NCI-H2196 (cell line): Measurements from ENCODE around the gene MYL11.
"Not testable (repeated sequence)": the region's sequence is repeated elsewhere in the genome, so short reads cannot be mapped to it uniquely, and the experiment has no call there.

Source experiments
- DNase-seq: peaks from one replicate; lab custom pipeline; 2025; ENCODE audit not compliant: unreplicated experiment; lab: John Stamatoyannopoulos, UW

The MYL11 gene

DNA sequence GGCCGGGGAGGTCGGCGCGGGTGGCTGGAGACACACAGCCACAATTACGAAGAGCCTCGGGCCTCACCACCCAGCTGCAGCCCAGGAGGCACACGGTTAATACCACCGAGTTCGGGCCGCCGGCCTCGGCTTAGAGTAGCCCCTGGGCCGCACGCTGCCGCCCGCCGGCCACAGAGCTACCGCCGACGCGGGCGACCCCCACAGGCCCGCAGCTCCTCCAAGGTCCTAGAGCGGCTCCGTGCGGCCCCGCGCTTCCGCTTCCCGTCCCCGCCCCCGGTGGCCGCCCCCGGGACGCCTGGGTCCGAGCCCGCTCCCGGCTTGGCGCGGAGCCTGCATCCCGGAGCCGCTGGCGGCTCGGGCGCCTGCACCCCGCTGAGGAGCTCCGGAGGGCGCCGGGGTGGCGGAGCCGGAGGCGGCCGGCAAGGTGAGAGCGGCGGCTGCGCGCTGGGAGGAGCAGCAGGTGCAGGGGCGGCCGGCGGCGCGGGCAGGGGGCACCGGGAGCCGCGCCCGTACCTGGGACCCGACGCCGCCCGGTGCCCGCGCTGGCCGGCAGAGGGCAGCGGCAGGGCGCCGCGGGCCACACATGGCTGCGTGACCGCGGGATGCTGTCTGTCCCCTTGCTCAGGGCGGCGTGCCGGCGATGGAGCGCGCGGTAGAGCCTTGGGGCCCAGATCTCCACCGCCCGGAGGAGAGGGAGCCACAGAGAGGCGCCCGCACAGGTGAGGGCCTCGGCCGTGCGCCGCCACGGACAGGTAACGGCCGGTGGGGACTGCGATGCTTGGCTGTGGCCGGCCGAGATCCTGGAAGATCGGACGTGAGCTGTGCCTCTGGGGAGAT lies 20.8 kb downstream of the MYL11 start, which contains the start of gene ZNF48:
TSS of gene ZNF48 (plus strand) at position 266 of the 837 bp plus-strand sequence. CDS start at position 641, 375 bp downstream.
- peak; percentile 90 for DNase-seq

DNA sequence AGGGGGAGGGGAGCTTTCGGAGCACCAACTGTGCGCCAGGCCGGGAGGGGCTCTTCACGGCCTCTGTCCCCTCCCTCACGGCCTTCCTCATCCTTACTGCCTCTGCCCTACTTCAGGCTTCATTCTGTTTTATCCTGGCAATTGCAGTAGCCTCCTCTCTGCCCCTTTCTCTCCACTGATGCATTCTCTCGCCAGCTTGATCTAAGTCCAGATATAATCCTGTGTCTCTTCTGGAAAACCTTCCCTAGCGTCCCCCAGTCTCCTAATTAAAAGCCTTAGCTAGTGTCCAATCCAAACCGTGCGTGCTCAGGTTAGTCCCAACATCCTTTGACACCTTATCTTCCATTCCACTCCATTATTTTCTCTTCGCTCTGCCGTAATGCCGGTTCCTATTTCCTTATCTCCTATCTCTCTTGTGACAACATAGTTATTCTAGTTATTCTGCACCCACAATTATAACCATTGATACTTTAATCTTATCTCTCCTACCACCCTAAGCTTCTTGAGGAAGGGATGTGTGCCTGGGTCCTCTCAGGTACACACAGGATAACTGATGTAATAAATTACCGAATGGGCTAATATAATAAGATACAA lies 21.5 kb downstream of the MYL11 start:
- no peak for DNase-seq

DNA sequence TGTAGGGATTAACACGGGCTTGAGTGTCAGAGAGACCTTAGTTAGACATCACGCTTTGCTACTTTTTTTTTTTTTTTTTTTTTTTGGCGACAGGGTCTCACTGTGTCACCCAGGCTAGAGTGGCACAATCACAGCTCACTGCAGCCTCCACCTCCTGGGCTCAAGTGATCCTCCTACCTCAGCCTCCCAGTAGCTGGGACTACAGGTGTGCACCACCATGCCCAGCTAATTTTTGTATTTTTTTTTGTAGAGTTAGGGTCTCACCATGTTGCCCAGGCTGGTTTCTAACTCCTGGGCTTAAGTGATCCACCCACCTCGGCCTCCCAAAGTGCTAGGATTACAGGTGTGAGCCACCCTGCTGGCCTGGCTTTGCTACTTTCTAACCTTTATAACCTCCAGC lies 22.0 kb downstream of the MYL11 start:
- DNase-seq, result not testable (repeated sequence)

DNA sequence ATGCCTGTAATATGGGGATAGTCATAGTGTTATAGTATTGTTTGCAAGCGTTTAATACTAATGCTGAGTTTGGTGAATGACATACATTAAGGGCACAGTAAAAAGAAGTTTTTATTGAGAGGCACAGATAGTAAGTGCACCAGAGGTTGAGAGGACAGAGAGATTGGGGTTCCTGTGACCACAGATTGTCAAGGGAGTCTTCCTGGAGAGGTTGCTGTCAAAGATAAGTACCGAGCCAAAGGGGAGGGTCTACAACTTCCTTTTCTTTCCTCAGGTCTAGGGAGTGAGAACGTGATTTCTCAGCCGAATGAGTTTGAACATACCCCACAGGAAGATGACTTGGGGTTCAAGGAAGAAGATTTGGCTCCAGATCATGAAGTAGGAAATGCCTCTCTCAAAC lies 22.5 kb downstream of the MYL11 start:
- no peak for DNase-seq

DNA sequence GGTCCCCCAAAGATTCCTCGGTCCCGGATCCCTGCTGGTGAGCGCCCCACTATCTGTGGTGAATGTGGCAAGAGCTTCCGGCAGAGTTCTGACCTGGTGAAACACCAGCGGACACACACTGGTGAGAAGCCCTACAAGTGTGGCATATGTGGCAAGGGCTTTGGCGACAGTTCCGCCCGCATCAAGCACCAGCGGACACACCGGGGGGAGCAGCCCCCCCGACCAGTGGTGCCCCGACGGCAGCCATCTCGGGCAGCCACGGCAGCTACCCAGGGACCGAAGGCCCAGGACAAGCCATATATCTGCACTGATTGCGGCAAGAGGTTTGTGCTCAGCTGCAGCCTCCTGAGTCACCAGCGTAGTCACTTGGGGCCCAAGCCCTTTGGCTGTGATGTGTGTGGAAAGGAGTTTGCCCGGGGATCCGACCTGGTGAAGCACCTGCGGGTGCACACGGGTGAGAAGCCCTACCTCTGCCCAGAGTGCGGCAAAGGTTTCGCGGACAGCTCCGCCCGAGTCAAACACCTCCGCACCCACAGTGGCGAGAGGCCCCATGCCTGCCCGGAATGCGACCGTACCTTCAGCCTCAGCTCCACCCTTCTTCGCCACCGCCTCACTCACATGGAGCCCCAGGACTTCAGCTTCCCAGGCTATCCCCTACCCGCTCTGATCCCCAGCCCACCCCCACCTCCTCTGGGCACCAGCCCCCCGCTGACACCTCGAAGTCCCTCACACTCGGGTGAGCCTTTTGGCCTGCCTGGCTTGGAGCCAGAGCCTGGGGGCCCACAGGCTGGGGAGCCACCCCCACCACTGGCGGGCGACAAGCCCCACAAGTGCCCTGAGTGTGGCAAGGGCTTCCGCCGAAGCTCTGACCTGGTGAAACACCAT lies 23.4 kb downstream of the MYL11 start:
- DNase-seq, result no peak

DNA sequence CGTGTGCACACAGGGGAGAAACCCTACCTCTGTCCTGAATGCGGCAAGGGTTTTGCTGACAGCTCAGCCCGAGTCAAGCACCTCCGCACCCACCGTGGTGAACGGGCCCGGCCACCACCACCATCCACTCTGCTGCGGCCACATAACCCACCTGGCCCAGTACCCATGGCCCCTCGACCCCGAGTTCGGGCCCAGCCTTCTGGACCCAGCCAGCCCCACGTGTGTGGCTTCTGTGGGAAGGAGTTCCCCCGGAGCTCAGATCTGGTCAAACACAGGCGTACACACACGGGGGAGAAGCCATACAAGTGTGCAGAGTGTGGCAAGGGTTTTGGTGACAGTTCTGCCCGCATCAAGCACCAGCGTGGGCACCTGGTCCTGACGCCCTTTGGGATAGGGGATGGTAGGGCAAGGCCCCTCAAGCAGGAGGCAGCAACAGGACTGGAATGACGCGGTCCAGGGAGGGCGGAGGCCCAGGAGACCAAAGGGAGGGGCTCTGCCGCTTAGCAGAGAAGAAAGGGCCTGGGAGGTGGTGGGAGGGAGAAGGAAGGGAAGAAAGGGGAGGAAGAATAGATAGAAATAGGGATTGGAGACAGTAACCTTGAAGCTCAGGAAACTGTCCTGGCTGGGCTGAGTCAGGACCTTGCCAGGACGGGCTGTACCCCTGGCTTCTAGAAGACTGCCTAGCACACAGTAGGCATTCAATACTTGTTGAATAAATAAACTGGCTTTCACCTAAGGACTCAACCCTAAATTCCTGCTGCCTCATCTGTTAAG lies 24.2 kb downstream of the MYL11 start:
- DNase-seq, result no peak

DNA sequence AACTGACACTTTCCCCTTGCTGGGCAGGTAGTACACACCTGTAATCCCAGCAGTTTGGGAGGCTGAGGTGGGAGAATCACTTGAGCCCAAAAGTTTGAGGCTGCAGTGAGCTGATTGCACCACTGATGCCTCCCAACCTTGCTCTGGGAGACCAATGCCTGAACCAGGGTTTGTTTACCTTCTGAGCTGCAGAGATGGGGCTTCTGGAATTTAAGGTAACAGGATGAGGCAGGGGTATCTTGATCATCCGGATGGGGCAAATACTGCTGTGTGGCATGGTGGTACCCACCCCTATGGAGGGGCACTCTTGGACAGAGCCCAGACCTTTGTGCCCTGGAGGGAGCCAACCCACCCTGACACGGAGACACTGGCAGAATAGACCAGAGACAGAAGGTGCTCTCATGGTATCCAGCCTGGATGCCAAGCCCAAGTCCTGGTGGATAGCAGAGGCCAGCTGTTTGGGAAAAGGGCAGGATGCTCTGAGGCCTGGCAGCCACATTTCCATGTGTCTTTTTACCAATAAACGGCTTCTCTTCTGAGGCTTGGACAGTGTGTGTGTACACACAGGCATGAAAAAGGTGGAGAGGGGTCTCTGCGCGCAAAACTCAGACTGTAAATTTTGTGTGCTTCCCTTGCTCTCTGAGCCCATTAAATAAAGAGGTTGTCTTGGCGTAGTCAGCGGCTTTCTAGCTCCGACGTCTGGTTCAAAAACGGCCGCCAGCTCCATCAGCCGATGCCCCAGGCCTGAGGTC lies 25.0 kb downstream of the MYL11 start:
- no peak for DNase-seq

DNA sequence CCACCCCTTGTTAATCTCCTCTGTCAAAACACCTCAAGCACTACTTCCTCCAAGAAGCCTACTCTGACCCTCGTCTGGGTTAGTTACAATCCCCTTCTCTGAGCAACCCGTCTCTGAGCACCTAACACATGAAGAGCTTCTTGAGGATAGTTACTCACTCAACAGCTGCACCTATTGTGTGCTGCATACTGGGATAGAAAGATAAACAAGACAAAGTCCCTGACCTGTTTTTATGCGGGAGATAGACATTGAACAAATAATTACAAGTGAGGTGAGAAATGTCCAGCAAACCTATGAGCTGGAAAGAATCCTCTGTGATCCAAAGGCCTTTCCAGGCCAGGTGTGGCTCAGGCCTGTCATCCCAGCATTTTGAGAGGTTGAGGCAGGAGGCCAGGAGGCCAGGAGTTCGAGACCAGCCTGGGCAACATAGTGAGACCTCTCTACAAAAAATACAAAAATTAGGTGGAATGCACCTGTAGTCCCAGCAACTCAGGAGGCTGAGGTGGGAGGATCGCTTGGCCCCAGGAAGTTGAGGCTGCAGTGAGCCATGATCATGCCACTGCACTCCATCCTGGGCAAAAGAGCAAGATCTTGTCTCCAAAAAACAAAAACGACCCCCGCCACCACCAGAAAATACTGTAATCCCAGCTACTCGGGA lies 27.3 kb downstream of the MYL11 start:
- DNase-seq, result no peak

DNA sequence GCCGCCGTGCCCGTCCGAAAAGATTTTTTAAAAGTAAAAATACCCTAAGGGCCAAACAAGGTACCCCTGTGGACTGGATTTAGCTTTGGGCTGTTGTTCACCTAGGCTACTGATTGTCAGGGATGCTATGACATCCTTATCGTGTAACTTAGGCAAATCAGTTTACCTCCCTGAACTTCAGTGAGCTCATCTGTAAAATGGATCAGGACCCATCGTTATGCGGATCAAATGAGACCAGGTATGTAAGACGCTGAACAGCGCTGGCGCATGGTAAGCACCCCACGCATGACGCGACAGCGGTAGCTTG lies 32.1 kb downstream of the MYL11 start:
- no peak for DNase-seq

DNA sequence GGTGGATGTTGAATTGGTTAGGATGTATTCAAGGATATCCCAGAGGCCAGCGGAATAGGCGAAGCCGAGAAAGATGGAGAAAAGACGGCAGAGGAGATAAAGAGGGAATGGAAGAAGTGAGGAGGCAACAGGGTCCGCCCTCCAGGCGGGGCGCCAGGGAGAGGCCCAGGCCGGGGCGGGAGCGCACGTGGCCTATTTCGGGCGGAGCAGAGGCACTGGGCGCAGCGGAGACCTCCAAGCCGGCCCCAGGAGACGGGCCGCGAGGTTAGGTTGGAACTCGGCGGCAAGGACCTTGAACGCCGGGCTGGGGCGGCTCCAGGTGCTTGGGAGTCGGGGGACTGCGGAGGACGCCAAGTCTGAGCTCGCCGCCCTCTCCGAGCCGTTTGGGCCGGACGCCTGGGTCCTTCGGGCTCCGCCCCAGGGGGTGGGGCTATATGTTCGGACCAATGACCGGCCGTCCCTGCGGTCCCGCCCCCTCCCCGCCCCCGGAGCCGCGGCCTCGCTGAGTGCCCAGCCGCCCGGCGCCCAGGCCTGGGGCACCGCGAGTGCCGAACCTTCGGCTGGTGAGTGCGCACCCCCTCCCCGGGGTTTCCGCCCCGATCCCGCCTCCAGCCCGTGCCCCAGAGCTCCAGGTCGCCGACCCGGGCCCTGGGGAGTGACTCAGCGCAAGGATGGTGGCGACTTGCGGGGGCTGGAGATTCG lies 32.7 kb downstream of the MYL11 start, which contains the start of gene ZNF771:
TSS of gene ZNF771 (plus strand) at position 505 of the 702 bp plus-strand sequence. CDS start 448 bp downstream, outside the sequence.
- peak; percentile 94 for DNase-seq

DNA sequence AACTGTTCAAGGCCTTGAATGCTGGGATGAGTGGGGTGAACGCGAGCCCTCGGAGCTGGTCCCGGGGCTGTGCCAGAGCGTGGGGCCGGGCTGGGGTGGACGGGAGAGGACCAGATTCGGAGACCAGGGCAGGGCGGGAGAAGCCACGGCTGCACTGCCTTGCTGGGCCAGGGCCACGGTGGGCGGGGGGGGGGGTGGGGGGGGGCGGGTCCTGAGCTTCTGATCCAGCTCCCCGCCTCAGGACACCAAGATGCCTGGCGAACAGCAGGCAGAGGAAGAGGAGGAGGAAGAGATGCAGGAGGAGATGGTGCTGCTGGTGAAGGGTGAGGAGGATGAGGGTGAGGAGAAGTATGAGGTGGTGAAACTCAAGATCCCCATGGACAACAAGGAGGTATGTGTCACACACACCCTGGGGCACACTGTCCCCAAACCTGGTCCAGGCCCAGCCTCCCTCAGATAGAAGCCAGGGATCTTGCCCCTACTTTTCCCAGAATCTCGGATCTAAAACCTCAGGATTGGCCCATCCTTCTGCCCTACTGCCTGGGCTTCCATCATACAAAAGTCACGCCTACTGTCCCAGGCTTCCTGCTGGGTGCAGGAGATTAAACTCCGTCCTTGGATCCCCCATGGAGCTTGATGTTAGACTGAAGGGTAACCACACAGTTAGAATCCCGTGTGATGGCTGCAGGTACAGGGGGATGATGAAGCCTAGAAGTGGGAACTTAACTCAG lies 33.4 kb downstream of the MYL11 start:
- no peak for DNase-seq

DNA sequence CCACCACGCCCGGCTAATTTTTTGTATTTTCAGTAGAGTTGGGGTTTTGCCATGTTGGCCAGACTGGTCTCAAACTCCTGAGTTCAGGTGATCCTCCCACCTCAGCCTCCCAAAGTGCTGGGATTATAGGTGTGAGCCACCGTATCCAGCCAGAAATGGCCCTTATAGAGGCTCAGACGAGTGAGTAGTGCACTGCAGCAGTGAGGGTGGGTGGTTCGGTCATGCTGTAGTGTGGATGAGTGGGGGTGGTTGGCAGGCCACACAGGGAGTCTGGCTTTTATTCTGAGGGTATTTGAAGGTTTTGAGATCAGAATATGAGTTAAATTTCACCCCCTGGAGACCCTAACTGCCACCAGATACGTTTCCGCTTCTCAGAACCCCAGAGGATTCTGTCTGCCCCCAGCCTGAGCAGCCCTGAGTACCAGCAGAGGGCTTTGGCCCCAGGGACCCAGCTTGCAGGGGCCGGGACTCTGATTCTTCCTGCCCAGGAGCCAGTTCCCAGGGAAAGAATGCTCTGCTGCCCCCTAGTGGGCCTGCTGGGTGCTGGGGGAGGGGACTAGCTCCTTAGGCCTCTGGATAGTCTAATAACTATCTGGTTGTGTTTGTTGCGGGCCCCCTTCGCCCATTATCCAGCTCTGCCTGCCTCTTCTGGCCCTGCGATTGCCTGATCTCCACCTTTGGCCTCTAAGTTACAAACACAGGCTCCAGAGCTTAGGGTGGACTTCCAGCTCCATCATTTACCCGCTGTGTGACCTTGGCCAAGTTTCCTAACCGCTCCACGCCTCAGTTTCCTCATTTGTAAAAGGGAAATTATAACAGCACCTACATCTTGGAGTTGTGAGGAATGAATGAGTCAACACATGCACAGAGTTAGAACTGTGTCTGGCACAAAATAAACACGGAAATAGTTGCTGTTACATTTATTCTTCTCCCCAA lies 34.8 kb downstream of the MYL11 start:
- DNase-seq, result peak; percentile 89

DNA sequence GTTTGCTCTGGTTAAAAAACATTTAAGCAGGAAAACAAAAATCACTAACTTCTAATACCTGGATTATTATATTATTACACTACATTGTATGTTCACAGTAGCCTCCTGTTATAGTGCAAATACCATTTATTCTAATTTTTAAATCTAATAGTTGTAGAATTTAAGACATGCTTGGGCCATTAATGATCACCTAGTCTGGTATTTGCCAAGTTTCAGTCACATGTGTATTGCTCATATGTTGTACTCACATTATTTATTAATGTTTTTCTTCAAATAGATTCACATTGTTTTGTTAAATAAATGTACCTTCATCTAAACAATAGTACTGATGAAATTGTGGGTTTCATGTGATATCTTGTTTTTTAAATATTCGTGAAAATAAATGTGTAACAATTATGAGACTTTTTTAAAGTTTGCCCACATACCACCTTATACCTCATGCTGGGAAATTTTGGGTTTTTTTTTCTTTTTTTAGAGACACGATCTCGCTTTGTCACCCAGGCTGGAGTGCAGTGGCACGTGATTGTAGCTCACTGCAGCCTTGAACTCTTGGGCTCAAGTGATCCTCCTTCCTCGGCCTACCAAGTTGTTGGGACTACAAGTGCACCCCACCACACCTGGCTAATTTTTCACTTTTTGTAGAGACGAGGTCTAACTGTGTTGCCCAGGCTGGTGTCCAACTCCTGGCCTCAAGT lies 38.7 kb downstream of the MYL11 start:
- no peak for DNase-seq

DNA sequence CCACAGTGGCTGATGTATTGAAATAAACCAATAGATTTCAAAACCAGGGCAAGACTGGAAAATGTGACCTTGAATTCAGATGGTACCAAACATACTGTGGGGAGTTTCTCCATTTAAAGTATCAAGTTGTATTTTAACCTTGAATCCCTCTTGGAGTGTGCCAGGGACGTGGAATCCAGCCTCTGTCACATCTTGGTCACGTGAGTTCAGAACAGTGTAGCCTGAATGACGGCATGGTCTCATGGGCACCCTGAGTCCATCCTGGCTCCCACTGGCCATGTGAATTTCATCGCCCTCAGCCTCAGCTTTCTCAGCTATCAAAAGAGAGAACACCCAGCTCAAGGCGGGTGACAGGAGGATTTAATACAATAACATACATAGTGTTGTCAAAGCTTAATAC lies 39.6 kb downstream of the MYL11 start:
- DNase-seq, result no peak

DNA sequence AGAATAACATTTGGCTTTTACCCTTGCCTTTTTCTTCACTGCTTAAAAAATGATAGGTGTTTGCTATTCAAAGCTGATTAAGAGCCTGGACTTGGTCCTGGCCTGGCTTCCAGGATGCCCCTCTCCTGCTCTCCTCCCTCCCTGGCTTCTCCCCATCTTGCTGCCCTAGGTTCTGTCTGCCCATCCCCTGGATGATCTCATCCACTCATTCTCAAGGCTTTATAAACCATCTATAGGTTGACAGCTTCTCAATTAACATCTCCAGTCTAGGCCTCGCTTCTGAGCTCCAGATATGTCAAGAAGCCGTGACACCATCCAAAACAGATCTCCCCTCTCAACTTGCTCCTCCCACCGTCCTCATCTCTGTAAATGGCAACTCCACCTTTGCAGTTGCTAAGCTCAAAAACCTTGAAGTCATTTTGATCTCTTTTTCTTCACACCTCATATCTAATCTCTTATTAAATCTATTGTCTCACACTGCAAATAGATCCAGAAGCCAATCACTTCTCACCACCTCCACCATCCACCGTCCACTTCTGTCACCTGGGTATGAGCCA lies 41.5 kb downstream of the MYL11 start:
- no peak for DNase-seq
